GM12873 (cell line): ENCODE measurements around the gene AOPEP.

Source experiments
- TF ChIP-seq, protein P1 (sequence below): IDR thresholded peaks from 2 replicates; pipeline ENCODE4 v1.5.1; 2012; ENCODE audit warnings: low read depth, mild to moderate bottlenecking, moderate library complexity, low read length, control low read depth; ENCODE audit not compliant: insufficient read depth; ENCODE audit errors: missing control alignments

AOPEP gene

DNA sequence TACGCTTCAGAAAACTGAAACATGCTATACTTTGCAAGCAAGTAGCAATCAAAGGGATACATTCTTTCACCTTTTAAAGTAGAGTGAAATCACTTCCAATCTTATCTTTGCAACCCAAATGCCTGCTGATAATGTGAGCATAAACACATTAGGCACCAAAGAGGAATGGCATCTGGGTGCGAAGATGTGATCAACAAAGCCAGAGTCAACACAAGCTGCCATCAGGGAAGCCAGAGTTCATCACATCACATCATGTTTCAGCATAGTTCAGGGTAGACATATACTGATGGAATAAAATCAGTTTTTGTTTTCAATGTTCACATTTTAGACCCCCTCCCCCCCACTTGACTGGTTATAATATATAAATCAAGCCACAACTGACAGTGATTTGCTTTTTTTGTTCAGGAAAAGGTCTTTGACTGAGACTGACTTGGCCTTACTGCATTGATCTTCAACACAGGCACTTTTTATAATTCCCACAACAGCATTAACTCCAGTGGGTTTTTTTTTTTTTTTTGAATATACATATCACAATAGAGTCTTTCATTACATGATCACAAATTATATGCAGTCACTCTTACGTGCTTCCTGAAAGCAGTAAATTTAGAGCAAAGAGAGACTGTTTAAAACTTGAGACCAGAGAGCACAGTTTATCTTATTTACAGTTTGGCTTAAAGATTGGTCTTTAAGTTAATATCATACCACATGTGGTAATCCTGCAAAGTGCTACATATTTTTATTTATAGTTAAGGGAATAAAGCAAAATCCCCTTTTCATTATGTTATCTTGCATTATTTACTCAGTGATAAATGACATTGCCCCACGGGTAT is 20.3 kb downstream of the AOPEP start:
- TF ChIP-seq, protein P1, sequence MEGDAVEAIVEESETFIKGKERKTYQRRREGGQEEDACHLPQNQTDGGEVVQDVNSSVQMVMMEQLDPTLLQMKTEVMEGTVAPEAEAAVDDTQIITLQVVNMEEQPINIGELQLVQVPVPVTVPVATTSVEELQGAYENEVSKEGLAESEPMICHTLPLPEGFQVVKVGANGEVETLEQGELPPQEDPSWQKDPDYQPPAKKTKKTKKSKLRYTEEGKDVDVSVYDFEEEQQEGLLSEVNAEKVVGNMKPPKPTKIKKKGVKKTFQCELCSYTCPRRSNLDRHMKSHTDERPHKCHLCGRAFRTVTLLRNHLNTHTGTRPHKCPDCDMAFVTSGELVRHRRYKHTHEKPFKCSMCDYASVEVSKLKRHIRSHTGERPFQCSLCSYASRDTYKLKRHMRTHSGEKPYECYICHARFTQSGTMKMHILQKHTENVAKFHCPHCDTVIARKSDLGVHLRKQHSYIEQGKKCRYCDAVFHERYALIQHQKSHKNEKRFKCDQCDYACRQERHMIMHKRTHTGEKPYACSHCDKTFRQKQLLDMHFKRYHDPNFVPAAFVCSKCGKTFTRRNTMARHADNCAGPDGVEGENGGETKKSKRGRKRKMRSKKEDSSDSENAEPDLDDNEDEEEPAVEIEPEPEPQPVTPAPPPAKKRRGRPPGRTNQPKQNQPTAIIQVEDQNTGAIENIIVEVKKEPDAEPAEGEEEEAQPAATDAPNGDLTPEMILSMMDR = no peak

DNA sequence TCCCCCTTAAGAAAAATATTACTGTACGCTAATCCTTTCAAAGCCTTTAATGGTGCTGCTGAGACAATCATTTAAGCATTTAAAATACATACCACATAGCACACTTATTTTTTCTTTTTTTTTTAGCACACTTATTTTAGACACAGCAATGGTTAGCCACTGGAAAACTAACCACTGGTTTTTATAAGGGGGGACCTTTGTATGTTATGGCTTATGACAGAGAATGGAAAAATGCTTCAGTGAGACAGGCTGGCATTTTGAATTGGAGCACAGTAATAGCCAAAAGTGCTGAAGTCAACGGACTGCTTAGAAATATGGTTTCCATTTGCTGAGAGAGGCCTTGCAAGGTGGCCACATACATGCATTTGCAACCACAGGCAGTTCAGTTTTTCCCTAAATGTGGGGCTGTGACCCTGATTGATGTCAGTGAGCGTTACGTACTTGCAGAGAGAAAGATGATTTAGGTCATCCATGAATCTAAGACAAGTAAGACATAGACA is 28.5 kb downstream of the AOPEP start:
- TF ChIP-seq, protein P1 = no peak

DNA sequence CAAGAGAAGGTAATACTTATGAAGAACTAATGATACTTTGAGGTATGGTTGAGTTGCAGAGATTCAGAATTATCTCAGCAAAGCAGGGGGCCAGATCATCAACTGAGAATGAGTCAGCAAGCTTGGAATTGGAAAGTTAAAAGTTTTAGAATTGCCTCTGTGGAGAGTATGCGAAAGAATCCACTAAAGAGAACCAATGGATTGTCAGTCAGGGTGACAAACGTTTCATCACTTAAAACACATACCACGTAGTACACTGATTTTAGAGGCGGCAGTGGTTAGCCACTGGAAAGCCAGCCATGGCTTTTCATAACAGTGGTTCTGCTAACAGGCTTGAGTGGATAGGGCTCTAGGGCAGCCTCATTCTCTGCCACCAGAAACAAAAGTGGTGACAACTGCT is 30.7 kb downstream of the AOPEP start:
- TF ChIP-seq, protein P1 = no peak

DNA sequence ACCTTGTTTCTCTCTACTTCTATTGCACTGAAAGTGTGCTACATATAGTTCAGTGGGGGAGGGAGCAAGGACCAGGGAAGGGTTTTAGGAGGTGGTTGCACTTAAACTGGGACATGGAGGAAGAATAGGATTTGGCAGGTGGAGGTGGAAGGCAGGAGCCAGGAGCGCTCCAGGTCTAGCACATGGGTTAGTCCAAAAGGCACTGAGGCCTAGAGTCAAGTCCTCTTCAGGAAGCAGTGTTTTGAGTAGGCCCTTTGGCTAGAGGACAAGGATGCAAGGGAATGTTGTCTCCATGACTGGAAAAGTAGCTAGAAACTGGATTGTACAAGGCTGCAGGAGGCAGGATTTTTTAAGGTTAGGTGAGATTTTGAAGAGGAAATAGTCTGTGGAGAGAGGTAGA is 31.5 kb downstream of the AOPEP start:
- TF ChIP-seq, protein P1 = no peak

DNA sequence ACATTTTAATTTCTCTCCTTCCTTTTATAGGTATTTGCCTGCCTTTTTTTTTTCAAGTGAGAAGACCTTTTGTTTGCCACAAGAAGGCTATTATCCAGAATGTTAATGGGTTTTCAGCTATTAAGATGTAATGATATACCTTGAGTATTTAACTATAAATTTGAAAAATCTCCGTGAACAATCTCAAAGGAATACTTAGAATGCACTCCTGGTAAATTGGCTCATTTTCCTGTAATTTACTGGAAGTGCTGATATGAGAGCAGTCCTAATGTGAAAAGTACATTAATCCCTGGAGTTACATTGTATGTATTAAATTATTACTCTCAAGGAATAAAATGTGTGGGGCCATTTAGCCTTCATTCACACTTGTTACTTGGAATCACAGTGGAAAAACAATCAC is 32.4 kb downstream of the AOPEP start:
- TF ChIP-seq, protein P1 = no peak

DNA sequence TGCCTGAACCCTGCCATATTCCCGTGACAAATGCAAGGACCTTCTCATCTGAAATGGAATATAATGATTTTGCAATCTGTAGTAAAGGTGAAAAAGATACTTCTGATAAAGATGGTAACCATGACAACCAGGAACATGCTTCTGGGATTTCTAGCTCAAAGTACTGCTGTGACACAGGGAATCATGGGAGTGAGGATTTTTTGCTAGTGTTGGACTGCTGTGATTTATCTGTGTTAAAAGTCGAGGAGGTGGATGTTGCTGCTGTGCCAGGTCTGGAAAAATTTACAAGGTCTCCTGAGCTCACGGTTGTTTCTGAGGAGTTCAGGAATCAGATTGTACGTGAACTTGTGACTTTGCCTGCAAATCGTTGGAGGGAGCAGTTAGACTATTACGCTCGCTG is 33.5 kb downstream of the AOPEP start:
- TF ChIP-seq, protein P1 = no peak

DNA sequence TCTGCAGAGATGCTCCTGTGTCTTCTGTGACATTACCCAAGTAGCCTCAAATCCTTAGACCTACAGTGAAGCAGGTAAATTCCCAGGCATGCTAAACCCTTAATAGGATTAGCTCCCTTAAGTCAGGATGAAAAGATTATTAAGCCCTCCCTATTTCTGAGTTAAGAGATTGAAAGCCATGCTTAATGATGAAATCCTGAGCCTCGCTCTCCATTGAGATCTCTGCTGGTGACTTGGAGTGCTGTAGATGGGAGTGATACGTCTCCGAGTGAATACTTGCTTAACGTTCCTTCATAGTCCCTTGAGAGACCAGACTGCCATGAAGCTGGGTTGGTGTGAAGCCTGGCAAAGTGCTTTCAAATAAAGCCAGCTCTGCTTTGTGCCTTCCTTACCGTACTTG is 34.2 kb downstream of the AOPEP start:
- TF ChIP-seq, protein P1 = no peak
